Measurements from ENCODE around the gene FTO. TPM values are rescaled to one million over a fixed set of nuclear protein-coding genes. Genes with fewer than 3 reads are reported as not detected.

Gene FTO
- polyA plus RNA-seq, 3 donors = 16.8 to 51.0 (median 37.7) TPM

DNA sequence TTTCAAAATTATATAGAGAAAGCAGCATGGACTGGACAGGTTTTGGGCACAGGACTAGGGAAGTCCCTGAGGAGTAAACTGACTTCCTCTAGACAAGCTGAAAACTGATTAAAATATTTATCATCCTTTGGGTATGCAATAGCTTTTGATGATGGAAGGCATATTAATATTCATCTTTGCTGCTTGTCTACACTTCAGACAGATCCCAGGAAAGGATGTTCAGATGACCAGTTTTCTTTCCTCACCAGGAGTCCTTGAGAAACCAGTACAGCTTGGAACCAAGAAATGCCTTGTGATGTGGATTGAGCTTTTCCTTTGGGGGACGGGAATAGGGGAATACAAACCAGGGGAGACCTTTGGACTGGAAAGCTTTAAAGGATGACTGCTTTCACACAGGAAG lies 195.5 kb downstream of the FTO start:
- no peak overlapping the region for H3K27ac ChIP-seq (ENCODE audit: low read depth in 1 of 2, low read length in 2 of 2)
- H3K36me3 ChIP-seq (replicated peaks in 1 of 2; ENCODE audit: control insufficient read depth in 1 of 2, insufficient read depth in 2 of 2, low read length in 2 of 2) = no peaks in the 10 kb centered on the region
- Mint-ChIP-seq H3K9me3 (no peaks in the 10 kb centered on the region), H3K4me3 (no peak overlapping the region), H3K27ac (no peak overlapping the region), H3K4me1 (no peaks in the 10 kb centered on the region), H3K36me3 (peaks cover 8 to 10% of the 10 kb centered on the region in 2 donors), H3K27me3 (ENCODE audit: low read depth in 3 of 3) (no peaks in the 10 kb centered on the region)
- H3K9me3 ChIP-seq (replicated peaks in 1 of 2; ENCODE audit: control insufficient read depth in 1 of 2, insufficient read depth in 1 of 2, low read length in 2 of 2) = no peaks in the 10 kb centered on the region
- H2AFZ ChIP-seq (ENCODE audit: insufficient read depth, low read depth, low read length, poor library complexity, severe bottlenecking) = no peak overlapping the region
- no peaks in the 10 kb centered on the region for H3K4me1 ChIP-seq (ENCODE audit: control insufficient read depth in 1 of 2, insufficient read depth in 2 of 2, low read length in 2 of 2)
- intact Hi-C loops (cut with micrococcal nuclease) = no loop called here
- H3K4me3 ChIP-seq (replicated peaks in 1 of 3; ENCODE audit: low read depth in 2 of 3, low read length in 3 of 3) = no peak overlapping the region
- no peaks in the 10 kb centered on the region for H3K79me2 ChIP-seq (ENCODE audit: insufficient read depth, low read length)
- no peak overlapping the region for H3K4me2 ChIP-seq (replicated peaks; ENCODE audit: extremely low read depth, low read length, poor library complexity, severe bottlenecking)
- H4K20me1 ChIP-seq (ENCODE audit: insufficient read depth, low read length) = no peaks in the 10 kb centered on the region
- TF ChIP-seq, protein P1, sequence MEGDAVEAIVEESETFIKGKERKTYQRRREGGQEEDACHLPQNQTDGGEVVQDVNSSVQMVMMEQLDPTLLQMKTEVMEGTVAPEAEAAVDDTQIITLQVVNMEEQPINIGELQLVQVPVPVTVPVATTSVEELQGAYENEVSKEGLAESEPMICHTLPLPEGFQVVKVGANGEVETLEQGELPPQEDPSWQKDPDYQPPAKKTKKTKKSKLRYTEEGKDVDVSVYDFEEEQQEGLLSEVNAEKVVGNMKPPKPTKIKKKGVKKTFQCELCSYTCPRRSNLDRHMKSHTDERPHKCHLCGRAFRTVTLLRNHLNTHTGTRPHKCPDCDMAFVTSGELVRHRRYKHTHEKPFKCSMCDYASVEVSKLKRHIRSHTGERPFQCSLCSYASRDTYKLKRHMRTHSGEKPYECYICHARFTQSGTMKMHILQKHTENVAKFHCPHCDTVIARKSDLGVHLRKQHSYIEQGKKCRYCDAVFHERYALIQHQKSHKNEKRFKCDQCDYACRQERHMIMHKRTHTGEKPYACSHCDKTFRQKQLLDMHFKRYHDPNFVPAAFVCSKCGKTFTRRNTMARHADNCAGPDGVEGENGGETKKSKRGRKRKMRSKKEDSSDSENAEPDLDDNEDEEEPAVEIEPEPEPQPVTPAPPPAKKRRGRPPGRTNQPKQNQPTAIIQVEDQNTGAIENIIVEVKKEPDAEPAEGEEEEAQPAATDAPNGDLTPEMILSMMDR (IDR thresholded peaks at IDR 0.05) = no peak
- no peaks in the 10 kb centered on the region for H3K27me3 ChIP-seq (ENCODE audit: control insufficient read depth in 2 of 2, insufficient read depth in 2 of 2, low read length in 2 of 2)
- no CpG with 5 or more reads among the region's 1 CpG for WGBS (ENCODE audit: insufficient coverage)
- H3K9ac ChIP-seq (ENCODE audit: insufficient read depth, low read length, poor library complexity, severe bottlenecking) = no peak overlapping the region
- no peak for DNase-seq

DNA sequence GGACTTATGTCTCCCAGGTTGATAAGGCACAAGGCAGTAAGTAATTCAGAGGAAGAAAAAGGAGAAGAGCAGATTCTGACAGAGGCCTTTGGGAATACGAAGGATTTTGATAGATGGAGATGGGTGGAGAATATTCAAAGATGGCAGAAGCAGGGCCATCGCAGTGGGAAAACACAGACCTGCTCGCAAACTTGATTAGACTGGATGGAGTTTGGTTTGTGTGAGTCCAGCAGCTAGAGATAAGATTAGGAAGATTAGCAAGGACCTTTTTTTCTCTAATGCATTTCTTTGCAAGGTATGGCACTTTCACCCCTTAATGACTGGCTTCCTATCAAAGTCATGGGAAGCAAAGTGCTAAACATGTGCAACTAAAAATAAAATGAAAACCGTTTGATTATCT lies 196.7 kb downstream of the FTO start:
- H3K4me3 Mint-ChIP-seq = no peak overlapping the region
- H3K4me1 Mint-ChIP-seq = no peaks in the 10 kb centered on the region
- H3K79me2 ChIP-seq (ENCODE audit: insufficient read depth, low read length) = no peaks in the 10 kb centered on the region
- H3K9me3 Mint-ChIP-seq = no peaks in the 10 kb centered on the region
- H2AFZ ChIP-seq (ENCODE audit: insufficient read depth, low read depth, low read length, poor library complexity, severe bottlenecking) = no peak overlapping the region
- intact Hi-C loops (cut with micrococcal nuclease) = no loop called here
- no peak overlapping the region for H3K27ac Mint-ChIP-seq
- DNase-seq = no peak
- no peaks in the 10 kb centered on the region for H3K9me3 ChIP-seq (replicated peaks in 1 of 2; ENCODE audit: control insufficient read depth in 1 of 2, insufficient read depth in 1 of 2, low read length in 2 of 2)
- H3K9ac ChIP-seq (ENCODE audit: insufficient read depth, low read length, poor library complexity, severe bottlenecking) = no peak overlapping the region
- no peak overlapping the region for H3K4me3 ChIP-seq (replicated peaks in 1 of 3; ENCODE audit: low read depth in 2 of 3, low read length in 3 of 3)
- H3K36me3 ChIP-seq (replicated peaks in 1 of 2; ENCODE audit: control insufficient read depth in 1 of 2, insufficient read depth in 2 of 2, low read length in 2 of 2) = no peaks in the 10 kb centered on the region
- H3K27me3 ChIP-seq (ENCODE audit: control insufficient read depth in 2 of 2, insufficient read depth in 2 of 2, low read length in 2 of 2) = no peaks in the 10 kb centered on the region
- H3K36me3 Mint-ChIP-seq = peaks cover 8 to 13% of the 10 kb centered on the region in 2 donors
- no peaks in the 10 kb centered on the region for H4K20me1 ChIP-seq (ENCODE audit: insufficient read depth, low read length)
- no peak overlapping the region for H3K4me2 ChIP-seq (replicated peaks; ENCODE audit: extremely low read depth, low read length, poor library complexity, severe bottlenecking)
- no peaks in the 10 kb centered on the region for H3K27me3 Mint-ChIP-seq (ENCODE audit: low read depth in 3 of 3)
- H3K4me1 ChIP-seq (ENCODE audit: control insufficient read depth in 1 of 2, insufficient read depth in 2 of 2, low read length in 2 of 2) = no peaks in the 10 kb centered on the region
- TF ChIP-seq, protein P1 (IDR thresholded peaks at IDR 0.05) = no peak
- H3K27ac ChIP-seq (ENCODE audit: low read depth in 1 of 2, low read length in 2 of 2) = no peak overlapping the region
- 100% methylated on average over 3 of the region's 4 CpGs for WGBS (ENCODE audit: insufficient coverage)

All from CD14-positive monocyte (primary cell).